Measurements from ENCODE around the gene USH2A.

GRCh38 chr1:215957663-215958062, 465.6 kb downstream of the USH2A start:
- TF ChIP-seq EZH2phosphoT487 (IDR thresholded peaks at IDR 0.05; ENCODE audit: insufficient read depth, low read depth) (no peak), EZH2 (IDR thresholded peaks at IDR 0.05; ENCODE audit: insufficient read depth, poor library complexity, severe bottlenecking) (no peak)

Data from GM23248 (cell line).